Measurements from ENCODE around the gene TTLL12. TPM values are rescaled to one million over a fixed set of nuclear protein-coding genes. Genes with fewer than 3 reads are reported as not detected.

The TTLL12 gene
- total RNA-seq, 1 experiment from 2014 or later: 100 TPM

DNA sequence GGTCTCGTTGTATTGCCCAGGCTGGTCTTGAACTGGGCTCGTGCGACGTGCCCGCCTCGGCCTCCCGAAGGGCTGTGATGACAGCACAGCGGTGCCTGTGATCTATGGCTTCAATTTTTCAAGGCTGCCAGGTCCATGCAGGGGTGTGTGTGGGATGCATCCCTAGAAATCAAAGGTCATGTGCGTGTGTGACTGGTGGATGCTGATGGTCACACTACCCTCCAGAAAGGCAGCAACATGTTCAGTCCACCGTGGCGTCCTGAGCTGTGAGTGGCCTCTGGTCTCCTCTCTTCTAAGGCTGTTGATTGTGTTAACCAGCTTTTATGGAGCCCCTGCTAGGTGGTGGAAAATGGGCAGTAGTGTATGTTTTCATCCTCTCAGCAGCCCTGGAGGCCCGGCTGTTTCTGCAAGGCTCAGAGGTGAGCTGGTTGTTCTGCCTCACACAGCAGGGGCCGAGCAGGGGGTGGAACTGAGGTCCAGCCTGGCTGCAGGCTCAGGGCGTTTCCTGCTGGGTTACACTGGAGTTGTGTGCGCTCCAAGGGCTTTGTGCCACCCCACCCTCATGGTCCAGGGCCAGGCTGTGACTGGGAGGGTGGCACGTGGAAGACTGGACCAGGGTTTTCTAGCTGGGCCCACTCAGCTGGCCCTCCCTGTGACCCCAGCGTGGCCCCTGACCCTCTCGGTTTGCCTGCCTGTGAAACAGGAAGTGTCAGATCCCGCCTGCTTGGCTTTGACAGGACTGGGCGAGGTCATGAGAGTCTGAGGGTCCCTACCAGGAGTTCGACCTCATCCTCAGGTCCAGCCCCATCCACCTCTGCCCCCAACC lies 68.7 kb downstream of the TTLL12 start:
- H3K27me3 ChIP-seq (ENCODE audit: insufficient read depth, low read length): no peaks in the 10 kb centered on the region
- no TSS peak for BruUV-seq (replicated peaks)
- peaks cover 27% of the 10 kb centered on the region for H3K79me2 ChIP-seq (ENCODE audit: insufficient read depth, low read length)
- H3K36me3 ChIP-seq (ENCODE audit: control insufficient read depth in 1 of 2, insufficient read depth in 2 of 2, low read length in 2 of 2): no peaks in the 10 kb centered on the region
- no peak overlapping the region for H3K4me2 ChIP-seq (ENCODE audit: low read length)
- H2AFZ ChIP-seq (ENCODE audit: low read depth, low read length, poor library complexity, severe bottlenecking): no peak overlapping the region
- ChIA-PET RAD21 (ENCODE audit: low non-redundant PET in 1 of 2, low total read pairs in 2 of 2, uncharacterized antibody in 2 of 2, unreplicated experiment in 2 of 2) (no interaction called here), CTCF (no interaction called here), POLR2A (interaction anchor here (0.8 kb wide), 1 partner anchor 9 kb away, joined by 3 read pairs; no protein-coding TSS in a partner anchor)
- no peak overlapping the region for H3K9ac ChIP-seq (ENCODE audit: low read length)
- intact Hi-C loops (cut with micrococcal nuclease): no loop called here
- ATAC-seq (no peak), DNase-seq (ENCODE audit: low read depth, low spot score) (no peak)
- peaks cover 5 to 25% of the 10 kb centered on the region in 2 experiments; a peak in 2 of 4 replicates for H3K4me1 ChIP-seq (ENCODE audit: control insufficient read depth in 1 of 2, insufficient read depth in 2 of 2, low read length in 2 of 2)
- H3K9me3 ChIP-seq (ENCODE audit: control insufficient read depth in 1 of 2, insufficient read depth in 1 of 2, low read depth in 1 of 2, low read length in 2 of 2): no peaks in the 10 kb centered on the region
- H3K9me2 ChIP-seq (ENCODE audit: insufficient read depth): no peaks in the 10 kb centered on the region
- H3K27ac ChIP-seq (ENCODE audit: low read depth, low read length): no peak overlapping the region
- TF ChIP-seq SRF (IDR thresholded peaks at IDR 0.05; ENCODE audit: low read depth) (no peak), POLR2A (IDR thresholded peaks at IDR 0.05; ENCODE audit: borderline replicate concordance, extremely low read depth, insufficient read depth, insufficient read length) (no peak), ATF3 (IDR thresholded peaks at IDR 0.05) (no peak), TCF7L2 (IDR thresholded peaks at IDR 0.05; ENCODE audit: borderline replicate concordance, extremely low read depth, insufficient read depth, insufficient read length) (no peak), EZH2phosphoT487 (IDR thresholded peaks at IDR 0.05; ENCODE audit: borderline replicate concordance) (no peak), CBX3 (IDR thresholded peaks at IDR 0.05; ENCODE audit: low read depth) (no peak), CEBPB (IDR thresholded peaks at IDR 0.05; ENCODE audit: low read depth) (no peak), ZFX (IDR thresholded peaks at IDR 0.05) (no peak), EGR1 (IDR thresholded peaks at IDR 0.05; ENCODE audit: low read depth) (no peak), ELF1 (IDR thresholded peaks at IDR 0.05; ENCODE audit: borderline replicate concordance, low read depth) (no peak), YY1 (IDR thresholded peaks at IDR 0.05; ENCODE audit: extremely low read depth, insufficient replicate concordance, low read depth, low read length) (no peak), CTCF (IDR thresholded peaks at IDR 0.05 in 2 of 3, conservative IDR thresholded peaks at IDR 0.05 in 1 of 3; ENCODE audit: borderline replicate concordance in 1 of 3, insufficient read depth in 1 of 3, low read depth in 2 of 3, low read length in 2 of 3) (no peak), SIN3A (IDR thresholded peaks at IDR 0.05; ENCODE audit: low read depth) (no peak), EZH2 (IDR thresholded peaks at IDR 0.05) (no peak), ZNF274 (IDR thresholded peaks at IDR 0.05; ENCODE audit: low read depth, low read length) (no peak), FOSL1 (IDR thresholded peaks at IDR 0.05; ENCODE audit: low read depth) (no peak), MAX (IDR thresholded peaks at IDR 0.05) (no peak)
- TF ChIP-seq, protein P1, sequence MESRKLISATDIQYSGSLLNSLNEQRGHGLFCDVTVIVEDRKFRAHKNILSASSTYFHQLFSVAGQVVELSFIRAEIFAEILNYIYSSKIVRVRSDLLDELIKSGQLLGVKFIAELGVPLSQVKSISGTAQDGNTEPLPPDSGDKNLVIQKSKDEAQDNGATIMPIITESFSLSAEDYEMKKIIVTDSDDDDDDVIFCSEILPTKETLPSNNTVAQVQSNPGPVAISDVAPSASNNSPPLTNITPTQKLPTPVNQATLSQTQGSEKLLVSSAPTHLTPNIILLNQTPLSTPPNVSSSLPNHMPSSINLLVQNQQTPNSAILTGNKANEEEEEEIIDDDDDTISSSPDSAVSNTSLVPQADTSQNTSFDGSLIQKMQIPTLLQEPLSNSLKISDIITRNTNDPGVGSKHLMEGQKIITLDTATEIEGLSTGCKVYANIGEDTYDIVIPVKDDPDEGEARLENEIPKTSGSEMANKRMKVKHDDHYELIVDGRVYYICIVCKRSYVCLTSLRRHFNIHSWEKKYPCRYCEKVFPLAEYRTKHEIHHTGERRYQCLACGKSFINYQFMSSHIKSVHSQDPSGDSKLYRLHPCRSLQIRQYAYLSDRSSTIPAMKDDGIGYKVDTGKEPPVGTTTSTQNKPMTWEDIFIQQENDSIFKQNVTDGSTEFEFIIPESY (IDR thresholded peaks at IDR 0.05; ENCODE audit: extremely low read depth, insufficient replicate concordance, low read length): no peak
- H4K20me1 ChIP-seq (ENCODE audit: insufficient read depth): no peaks in the 10 kb centered on the region
- no peak overlapping the region for H3K4me3 ChIP-seq (replicated peaks in 1 of 2; ENCODE audit: low read depth in 1 of 2, low read length in 2 of 2)

Measured in HCT116 (cell line).